SK-N-SH (cell line): ENCODE measurements around the gene SLC3A2. TPM values are rescaled to one million over a fixed set of nuclear protein-coding genes. Genes with fewer than 3 reads are reported as not detected.

Source experiments
- CTCF ChIA-PET: fragments of 300-600, 350-600 bp; formaldehyde crosslinking; extraction: SDS; loops from one replicate; lab custom pipeline; 2021; lab: Yijun Ruan, JAX
- POLR2A ChIA-PET: fragments of 350-600 bp; sonication (Branson Sonifier 250); formaldehyde crosslinking; extraction: SDS; loops from one replicate; lab custom pipeline; 2020; ENCODE audit warnings: antibody characterized with exemption, inconsistent platforms; lab: Yijun Ruan, JAX
- DNase-seq: peaks from one replicate; pipeline ENCODE4 v3.0.0; 2012
- H2AFZ ChIP-seq: fragments of 200-600 bp; sonication (generic); 2 replicates; pipeline ENCODE4 v1.8.1; 2016; ENCODE audit warnings: antibody characterized with exemption, mild to moderate bottlenecking, low read depth
- H3F3A ChIP-seq: fragments of 200-600 bp; sonication (generic); replicated peaks from 2 replicates; pipeline ENCODE3; 2016; ENCODE audit warnings: antibody characterized with exemption, mild to moderate bottlenecking; ENCODE audit not compliant: insufficient read depth
- H3K27ac ChIP-seq, 2 experiments: fragments of 200-500 bp in 1 of 2; fragments of 200-600 bp in 1 of 2; sonication (Bioruptor generic) in 1 of 2; sonication (generic), shearing (Covaris generic) in 1 of 2; 2 replicates each; pipeline versions ENCODE4 v1.5.1 to v1.6.1; 2014 to 2016; ENCODE audit warnings: low read depth in 2 of 2, inconsistent platforms in 1 of 2, low read length in 1 of 2, mild to moderate bottlenecking in 1 of 2, mixed read lengths in 1 of 2
- H3K27me3 ChIP-seq: fragments of 200-600 bp; sonication (generic), shearing (Covaris generic); 2 replicates; pipeline ENCODE4 v1.6.1; 2016; ENCODE audit warnings: mixed run types; ENCODE audit not compliant: insufficient read depth
- H3K36me3 ChIP-seq, 2 experiments: fragments of 200-500 bp in 1 of 2; fragments of 200-600 bp in 1 of 2; sonication (Bioruptor generic) in 1 of 2; sonication (generic) in 1 of 2; replicated peaks in 1 of 2; 2 replicates each; pipeline versions ENCODE3 to v1.5.1; 2014 to 2016; ENCODE audit warnings: low read length in 1 of 2, mild to moderate bottlenecking in 1 of 2; ENCODE audit not compliant: insufficient read depth in 2 of 2, control insufficient read depth in 1 of 2
- H3K4me1 ChIP-seq, 2 experiments: fragments of 200-500 bp in 1 of 2; fragments of 200-600 bp in 1 of 2; sonication (Bioruptor generic) in 1 of 2; sonication (generic), shearing (Covaris generic) in 1 of 2; 2 replicates each; pipeline versions ENCODE4 v1.5.1 to v1.6.1; 2014 to 2016; ENCODE audit warnings: low read depth in 1 of 2, low read length in 1 of 2, mixed run types in 1 of 2; ENCODE audit not compliant: insufficient read depth in 2 of 2, control insufficient read depth in 1 of 2
- H3K4me2 ChIP-seq: fragments of 200-600 bp; sonication (generic), shearing (Covaris generic); 2 replicates; pipeline ENCODE4 v1.6.1; 2017; ENCODE audit warnings: mixed run types
- H3K4me3 ChIP-seq, 2 experiments: fragments of 200-500 bp in 1 of 2; fragments of 200-600 bp in 1 of 2; sonication (Bioruptor generic) in 1 of 2; sonication (generic), shearing (Covaris generic) in 1 of 2; 2 replicates each; pipeline versions ENCODE4 v1.5.1 to v1.8.1; 2014 to 2016; ENCODE audit warnings: low read depth in 2 of 2, inconsistent platforms in 1 of 2, low read length in 1 of 2, mild to moderate bottlenecking in 1 of 2, mixed read lengths in 1 of 2, moderate library complexity in 1 of 2
- H3K79me2 ChIP-seq: fragments of 200-600 bp; sonication (generic); 2 replicates; pipeline ENCODE4 v1.8.1; 2017; ENCODE audit warnings: mild to moderate bottlenecking; ENCODE audit not compliant: insufficient read depth
- H3K9ac ChIP-seq: fragments of 200-600 bp; sonication (generic); 2 replicates; pipeline ENCODE4 v1.6.1; 2017; ENCODE audit warnings: mixed run types
- H3K9me2 ChIP-seq: fragments of 200-600 bp; sonication (generic); 2 replicates; pipeline ENCODE4 v1.6.1; 2017; ENCODE audit warnings: mixed run types
- H3K9me3 ChIP-seq: fragments of 200-600 bp; sonication (generic); 2 replicates; pipeline ENCODE4 v1.6.1; 2017; ENCODE audit warnings: mixed run types, mild to moderate bottlenecking, moderate library complexity
- H4K20me1 ChIP-seq: fragments of 200-600 bp; sonication (generic); 2 replicates; pipeline ENCODE4 v1.6.1; 2017; ENCODE audit warnings: mild to moderate bottlenecking, mixed run types; ENCODE audit not compliant: insufficient read depth
- CHD2 ChIP-seq: fragments of 150-350 bp; IDR thresholded peaks from 2 replicates; pipeline ENCODE4 v1.6.1; 2018; ENCODE audit warnings: low read length; ENCODE audit not compliant: partially characterized antibody
- EP300 ChIP-seq, 2 experiments: IDR thresholded peaks; 2 replicates each; pipeline versions ENCODE4 v1.4.0 to v1.6.1; 2012; ENCODE audit warnings: borderline replicate concordance in 1 of 2, low read depth in 1 of 2, low read length in 1 of 2
- FOSL2 ChIP-seq: IDR thresholded peaks from 2 replicates; pipeline ENCODE4 v1.4.0; 2012; ENCODE audit warnings: low read depth, mild to moderate bottlenecking, moderate library complexity, borderline replicate concordance
- FOXJ3 ChIP-seq: sonication (generic); formaldehyde crosslinking; IDR thresholded peaks from 2 replicates; pipeline ENCODE4 v1.5.1; 2020; ENCODE audit warnings: mild to moderate bottlenecking, missing genetic modification reagents
- FOXM1 ChIP-seq: IDR thresholded peaks from 2 replicates; pipeline ENCODE4 v1.4.0; 2012; ENCODE audit warnings: low read depth, mild to moderate bottlenecking
- GATA2 ChIP-seq: sonication (generic); formaldehyde crosslinking; IDR thresholded peaks from 2 replicates; pipeline ENCODE4 v1.5.0; 2020; ENCODE audit warnings: mild to moderate bottlenecking, missing genetic modification reagents
- JUND ChIP-seq: IDR thresholded peaks from 2 replicates; pipeline ENCODE4 v1.4.0; 2012
- NRF1 ChIP-seq: IDR thresholded peaks from 2 replicates; pipeline ENCODE4 v1.6.1; 2012; ENCODE audit warnings: low read depth, mild to moderate bottlenecking, low read length
- RAD21 ChIP-seq: IDR thresholded peaks from 2 replicates; pipeline ENCODE4 v1.6.1; 2012; ENCODE audit warnings: mild to moderate bottlenecking, low read length
- RCOR1 ChIP-seq: fragments of 150-350 bp; IDR thresholded peaks from 2 replicates; pipeline ENCODE4 v1.6.1; 2017; ENCODE audit warnings: antibody characterized with exemption, low read length
- RFX5 ChIP-seq: IDR thresholded peaks from 2 replicates; pipeline ENCODE4 v1.6.1; 2012; ENCODE audit warnings: mild to moderate bottlenecking, improper control_type of control experiment, low read length
- SMC3 ChIP-seq: IDR thresholded peaks from 2 replicates; pipeline ENCODE4 v1.6.1; 2012; ENCODE audit warnings: low read depth, low read length, improper control_type of control experiment
- TAF1 ChIP-seq: IDR thresholded peaks from 2 replicates; pipeline ENCODE4 v1.6.1; 2012; ENCODE audit warnings: low read depth, mild to moderate bottlenecking, low read length, moderate library complexity, borderline replicate concordance
- TEAD4 ChIP-seq: IDR thresholded peaks from 2 replicates; pipeline ENCODE4 v1.4.0; 2012; ENCODE audit warnings: mild to moderate bottlenecking, borderline replicate concordance; ENCODE audit not compliant: insufficient read depth
- WGBS: methylation state at CpG from one replicate; pipeline ENCODE4 v1.1.6; 2017; ENCODE audit warnings: low lambda C conversion rate; 5-methylcytosine and 5-hydroxymethylcytosine counted together
- polyA plus RNA-seq, 3 experiments: library from polyadenylated mRNA; depleted of rRNA; stranded (reverse); fragments of >200 nt; gene quantifications; 2 replicates each; pipeline ENCODE4 v1.2.3, GENCODE V29; 2012
- TF ChIP-seq, protein P1 (sequence below): fragments of 200-600 bp; sonication (generic); IDR thresholded peaks from 2 replicates; pipeline ENCODE4 v1.6.1; 2017; ENCODE audit warnings: antibody characterized with exemption, mild to moderate bottlenecking, moderate library complexity
- TF ChIP-seq, protein P2 (sequence below): IDR thresholded peaks from 2 replicates; pipeline ENCODE4 v1.4.0; 2012; ENCODE audit warnings: low read depth
- TF ChIP-seq, protein P3 (sequence below): fragments of 150-350 bp; IDR thresholded peaks from 2 replicates; pipeline ENCODE4 v1.6.1; 2016; ENCODE audit warnings: mild to moderate bottlenecking, low read depth, low read length
- TF ChIP-seq, protein P4 (sequence below): fragments of 150-350 bp; IDR thresholded peaks from 2 replicates; pipeline ENCODE4 v1.6.1; 2017; ENCODE audit warnings: antibody characterized with exemption, low read length, low read depth, borderline replicate concordance

Gene SLC3A2
- polyA plus RNA-seq, 1 of the 3 experiments (the other 2 are of a cell fraction) = 308 TPM

DNA sequence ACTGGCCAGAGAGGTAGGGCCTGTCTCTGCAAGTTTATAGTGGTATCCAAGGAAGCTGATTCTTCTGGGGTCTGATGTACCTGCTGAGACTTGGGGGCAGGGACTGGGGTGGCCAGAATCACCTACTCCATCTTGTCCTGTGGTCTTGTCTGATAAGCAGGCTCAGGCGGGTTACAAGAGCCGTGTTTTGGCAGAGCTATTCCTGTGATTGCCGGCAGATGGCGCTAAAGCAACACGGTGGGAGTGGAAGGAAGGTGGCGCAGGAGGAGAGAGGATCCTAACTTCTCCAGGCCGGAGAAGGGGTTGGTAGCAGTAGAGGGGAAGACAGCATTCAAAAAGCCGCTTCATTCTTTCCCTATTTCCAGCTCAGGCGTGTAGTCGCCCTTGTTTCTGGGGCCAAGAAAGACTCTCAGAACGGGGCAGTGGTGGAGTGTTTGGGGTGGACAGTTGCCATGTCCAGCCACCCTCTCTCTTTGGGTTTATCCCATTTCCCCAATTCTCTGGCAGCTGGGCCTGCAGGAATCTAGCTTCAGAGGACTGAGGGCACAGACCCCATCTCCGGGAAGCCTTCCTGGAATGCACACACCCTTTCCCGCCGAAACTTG, 25.3 kb downstream of the SLC3A2 start:
- Histone ChIP-seq H3K79me2 (no peaks in the 10 kb centered on the region), H3K9me2 (no peaks in the 10 kb centered on the region), H3K27ac (no peak overlapping the region), H3K4me3 (peak overlapping the region in 1 of 2 experiments; percentile 42; a peak in 2 of 4 replicates), H3K9ac (no peak overlapping the region), H3K4me1 (peaks cover 0 to 24% of the 10 kb centered on the region in 2 experiments; a peak in 1 of 4 replicates), H3K9me3 (no peaks in the 10 kb centered on the region), H3K27me3 (no peaks in the 10 kb centered on the region), H3K4me2 (peak overlapping the region; percentile 60), H2AFZ (peak overlapping the region; percentile 73; the same call in 1 of the 2 replicates), H3F3A (peaks cover 4% of the 10 kb centered on the region), H3K36me3 (no peaks in the 10 kb centered on the region), H4K20me1 (no peaks in the 10 kb centered on the region)
- peak; percentile 85 for DNase-seq
- ChIA-PET POLR2A (interaction anchor here (0.6 to 1.4 kb wide), 3 partner anchors 65 to 116 kb away, joined by 3 to 5 read pairs (median 4); no protein-coding TSS in a partner anchor), CTCF (interaction anchor here (0.6 to 27.5 kb wide), 48 partner anchors 10 to 733 kb away, joined by 3 to 751 read pairs (median 7); partner anchors contain the start of genes CHRM1, LBHD1, SLC22A8 and SLC3A2)
- 16% methylated on average over 14 of the region's 14 CpGs for WGBS
- TF ChIP-seq TAF1 = no peak
- TF ChIP-seq SMC3 = peak; percentile 95
- TF ChIP-seq CHD2 = peak; percentile 10
- TF ChIP-seq, protein P1, sequence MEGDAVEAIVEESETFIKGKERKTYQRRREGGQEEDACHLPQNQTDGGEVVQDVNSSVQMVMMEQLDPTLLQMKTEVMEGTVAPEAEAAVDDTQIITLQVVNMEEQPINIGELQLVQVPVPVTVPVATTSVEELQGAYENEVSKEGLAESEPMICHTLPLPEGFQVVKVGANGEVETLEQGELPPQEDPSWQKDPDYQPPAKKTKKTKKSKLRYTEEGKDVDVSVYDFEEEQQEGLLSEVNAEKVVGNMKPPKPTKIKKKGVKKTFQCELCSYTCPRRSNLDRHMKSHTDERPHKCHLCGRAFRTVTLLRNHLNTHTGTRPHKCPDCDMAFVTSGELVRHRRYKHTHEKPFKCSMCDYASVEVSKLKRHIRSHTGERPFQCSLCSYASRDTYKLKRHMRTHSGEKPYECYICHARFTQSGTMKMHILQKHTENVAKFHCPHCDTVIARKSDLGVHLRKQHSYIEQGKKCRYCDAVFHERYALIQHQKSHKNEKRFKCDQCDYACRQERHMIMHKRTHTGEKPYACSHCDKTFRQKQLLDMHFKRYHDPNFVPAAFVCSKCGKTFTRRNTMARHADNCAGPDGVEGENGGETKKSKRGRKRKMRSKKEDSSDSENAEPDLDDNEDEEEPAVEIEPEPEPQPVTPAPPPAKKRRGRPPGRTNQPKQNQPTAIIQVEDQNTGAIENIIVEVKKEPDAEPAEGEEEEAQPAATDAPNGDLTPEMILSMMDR = peak; percentile 98
- 0 out of 2 replicates have a peak, but pooled peaks have one; percentile 22 for TF ChIP-seq RCOR1
- TF ChIP-seq TEAD4 = no peak
- peak; percentile 99 for TF ChIP-seq RAD21

DNA sequence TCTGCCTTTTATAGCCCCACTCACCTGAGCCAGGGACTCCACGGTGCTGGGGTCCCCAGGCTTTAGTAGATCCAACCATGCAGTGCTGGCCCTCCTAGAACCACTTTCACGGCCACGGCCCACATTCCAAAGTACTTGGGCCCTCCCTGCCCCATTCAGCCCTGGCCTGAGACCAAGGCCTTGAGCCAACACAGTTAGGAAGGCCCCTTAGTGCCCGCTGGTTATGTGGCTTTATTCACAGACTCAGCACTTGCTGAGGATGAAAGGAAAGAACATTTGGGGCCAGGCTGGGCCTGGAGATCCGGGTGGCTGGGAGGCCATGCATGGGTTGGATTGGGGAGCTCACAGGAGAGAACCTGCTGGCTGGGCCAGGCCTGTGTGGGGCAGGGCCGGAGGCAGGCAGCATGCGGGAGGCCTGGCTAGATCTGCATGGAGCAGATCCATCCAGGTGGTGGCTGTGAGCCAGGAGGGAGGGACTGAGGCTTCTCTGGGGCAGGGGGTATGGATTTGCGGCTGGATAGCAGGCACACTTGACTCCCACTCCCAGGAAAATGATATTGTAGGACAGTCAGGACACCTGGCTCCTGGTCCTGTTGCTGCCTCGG, 27.9 kb downstream of the SLC3A2 start:
- H2AFZ ChIP-seq = no peak overlapping the region
- ChIA-PET POLR2A (no interaction called here), CTCF (interaction anchor here (0.5 to 27.5 kb wide), 18 partner anchors 10 to 305 kb away, joined by 3 to 751 read pairs (median 4); partner anchors contain the start of genes CHRM1 and SLC3A2)
- H3K79me2 ChIP-seq = no peaks in the 10 kb centered on the region
- no peak for DNase-seq
- H3K27me3 ChIP-seq = no peaks in the 10 kb centered on the region
- no peak overlapping the region for H3K9ac ChIP-seq
- no peaks in the 10 kb centered on the region for H3K9me2 ChIP-seq
- peaks cover 0 to 39% of the 10 kb centered on the region in 2 experiments; a peak in 1 of 4 replicates for H3K4me1 ChIP-seq
- WGBS = 60% methylated on average over 3 of the region's 9 CpGs
- H3K4me2 ChIP-seq = no peak overlapping the region
- no peaks in the 10 kb centered on the region for H4K20me1 ChIP-seq
- no peak overlapping the region for H3K27ac ChIP-seq
- no peaks in the 10 kb centered on the region for H3K36me3 ChIP-seq
- peaks cover 4% of the 10 kb centered on the region for H3F3A ChIP-seq
- H3K4me3 ChIP-seq = no peak overlapping the region
- no peaks in the 10 kb centered on the region for H3K9me3 ChIP-seq
- TF ChIP-seq RFX5 (no peak), TEAD4 (no peak), NRF1 (no peak), JUND (no peak), FOXJ3 (no peak), RAD21 (no peak), FOSL2 (no peak), GATA2 (CRISPR knock-in tag) (no peak), FOXM1 (no peak), EP300 (IDR thresholded peaks at IDR 0.05; ENCODE audit: borderline replicate concordance in 1 of 2, low read depth in 1 of 2, low read length in 1 of 2) (no peak)
- TF ChIP-seq, protein P2, sequence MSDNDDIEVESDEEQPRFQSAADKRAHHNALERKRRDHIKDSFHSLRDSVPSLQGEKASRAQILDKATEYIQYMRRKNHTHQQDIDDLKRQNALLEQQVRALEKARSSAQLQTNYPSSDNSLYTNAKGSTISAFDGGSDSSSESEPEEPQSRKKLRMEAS = no peak
- TF ChIP-seq, protein P3, sequence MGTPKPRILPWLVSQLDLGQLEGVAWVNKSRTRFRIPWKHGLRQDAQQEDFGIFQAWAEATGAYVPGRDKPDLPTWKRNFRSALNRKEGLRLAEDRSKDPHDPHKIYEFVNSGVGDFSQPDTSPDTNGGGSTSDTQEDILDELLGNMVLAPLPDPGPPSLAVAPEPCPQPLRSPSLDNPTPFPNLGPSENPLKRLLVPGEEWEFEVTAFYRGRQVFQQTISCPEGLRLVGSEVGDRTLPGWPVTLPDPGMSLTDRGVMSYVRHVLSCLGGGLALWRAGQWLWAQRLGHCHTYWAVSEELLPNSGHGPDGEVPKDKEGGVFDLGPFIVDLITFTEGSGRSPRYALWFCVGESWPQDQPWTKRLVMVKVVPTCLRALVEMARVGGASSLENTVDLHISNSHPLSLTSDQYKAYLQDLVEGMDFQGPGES = no peak
- TF ChIP-seq, protein P4, sequence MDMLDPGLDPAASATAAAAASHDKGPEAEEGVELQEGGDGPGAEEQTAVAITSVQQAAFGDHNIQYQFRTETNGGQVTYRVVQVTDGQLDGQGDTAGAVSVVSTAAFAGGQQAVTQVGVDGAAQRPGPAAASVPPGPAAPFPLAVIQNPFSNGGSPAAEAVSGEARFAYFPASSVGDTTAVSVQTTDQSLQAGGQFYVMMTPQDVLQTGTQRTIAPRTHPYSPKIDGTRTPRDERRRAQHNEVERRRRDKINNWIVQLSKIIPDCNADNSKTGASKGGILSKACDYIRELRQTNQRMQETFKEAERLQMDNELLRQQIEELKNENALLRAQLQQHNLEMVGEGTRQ = no peak
- TF ChIP-seq, protein P1 = no peak
